ENCODE results near the gene ASXL2.
A peak's percentile ranks its signal among the peaks of the same experiment; 100 is the strongest.
"Not testable (repeated sequence)": the region's sequence is repeated elsewhere in the genome, so short reads cannot be mapped to it uniquely, and the experiment has no call there.

ASXL2 gene

DNA sequence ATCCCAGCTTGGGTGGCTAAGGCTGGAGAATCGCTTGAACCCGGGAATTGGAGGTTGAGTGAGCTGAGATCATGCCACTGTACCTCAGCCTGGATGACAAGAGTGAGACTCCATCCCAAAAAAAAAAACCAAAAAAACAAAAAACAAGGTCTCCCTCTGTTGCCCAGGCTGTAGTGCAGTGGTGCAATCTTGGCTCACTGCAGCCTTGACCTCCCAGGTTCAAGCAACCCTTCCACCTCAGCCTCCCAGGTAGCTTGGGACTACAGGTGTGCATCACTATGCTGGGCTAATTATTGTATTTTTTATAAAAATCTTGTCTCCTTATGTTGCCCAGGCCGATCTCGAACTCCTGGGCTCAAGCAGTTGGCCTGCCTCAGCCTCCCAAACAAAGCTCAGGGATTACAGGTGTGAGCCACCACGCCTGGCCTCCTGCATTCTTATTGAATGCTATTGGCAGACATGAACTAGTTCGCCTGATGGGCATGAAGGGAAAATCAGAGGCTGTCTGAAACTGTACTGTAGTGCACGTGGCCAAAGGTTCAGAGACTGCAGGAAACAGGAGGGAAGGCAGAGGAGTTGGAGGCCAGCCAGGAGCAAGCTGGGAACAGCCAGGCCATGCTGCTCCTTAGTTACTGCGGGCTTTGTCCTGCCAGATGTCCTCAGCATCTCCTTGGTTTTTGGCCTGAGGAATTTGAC is 16.0 kb upstream of the ASXL2 start:
- DNase-seq (ENCODE audit: low read depth, low spot score), result no peak

DNA sequence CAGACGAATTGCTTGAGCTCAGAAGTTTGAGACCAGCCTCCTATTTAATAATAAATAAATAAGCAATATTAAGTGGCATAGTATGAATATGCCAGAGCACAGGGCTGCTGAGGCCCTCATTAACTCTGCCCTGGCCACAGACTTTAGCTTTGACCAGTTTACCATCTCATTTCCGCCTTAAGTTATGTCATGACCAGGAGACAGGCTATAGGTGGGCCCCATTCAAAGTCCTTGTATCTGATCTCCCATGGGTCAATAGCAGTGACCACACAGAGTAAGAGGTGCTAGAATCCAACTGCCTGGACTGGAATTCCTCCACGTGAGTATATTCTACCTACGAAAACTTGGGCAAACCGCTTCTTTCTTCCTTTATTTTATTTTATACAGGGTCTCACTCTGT is 13.4 kb upstream of the ASXL2 start:
- no peak for DNase-seq (ENCODE audit: low read depth, low spot score)

DNA sequence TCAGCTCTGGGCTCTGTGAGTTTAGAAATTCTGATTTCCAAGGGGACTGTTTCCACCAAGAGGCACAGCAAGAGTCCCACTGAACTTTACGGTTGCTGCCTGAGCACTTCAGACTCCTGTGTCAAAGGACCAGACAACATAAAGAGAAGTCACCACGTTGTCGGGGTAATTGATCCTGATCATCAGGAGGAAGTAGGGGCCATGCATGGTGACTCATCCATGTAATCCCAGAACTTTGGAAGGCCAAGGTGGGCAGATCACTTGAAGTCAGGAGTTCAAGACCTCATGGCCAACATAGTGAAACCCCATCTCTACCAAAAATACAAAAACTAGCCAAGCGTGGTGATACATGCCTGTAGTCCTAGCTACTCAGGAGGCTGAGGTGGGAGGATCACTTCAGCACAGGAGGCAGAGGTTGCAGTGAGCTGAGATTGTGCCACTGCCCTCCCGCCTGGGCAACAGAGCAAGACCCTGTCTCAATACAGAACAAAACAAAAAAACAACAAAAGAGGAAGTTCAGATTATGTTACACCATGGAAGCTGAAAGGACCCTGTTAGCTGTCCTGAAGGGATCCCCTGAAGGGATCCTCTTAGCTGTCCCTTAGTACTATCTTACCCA is 9.4 kb upstream of the ASXL2 start:
- DNase-seq (ENCODE audit: low read depth, low spot score), result no peak

DNA sequence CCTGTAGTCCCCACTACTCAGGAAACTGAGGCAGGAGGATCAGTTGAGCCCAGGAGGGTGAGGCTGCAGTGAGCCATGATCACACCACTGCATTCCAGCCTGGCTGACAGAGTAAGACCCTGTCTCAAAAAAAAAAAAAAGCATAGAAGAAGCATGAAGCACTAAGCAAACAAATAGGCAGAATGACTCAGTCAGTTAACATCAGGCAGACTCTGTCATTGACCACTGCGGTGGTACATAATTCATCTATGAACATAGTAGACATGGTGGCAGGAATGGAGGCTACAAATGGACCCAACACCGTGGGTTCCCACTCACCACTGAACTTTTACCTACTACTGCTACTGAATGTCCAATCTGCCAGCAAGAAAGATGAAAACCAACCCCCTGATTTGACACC is 7.6 kb upstream of the ASXL2 start:
- no peak for DNase-seq (ENCODE audit: low read depth, low spot score)

DNA sequence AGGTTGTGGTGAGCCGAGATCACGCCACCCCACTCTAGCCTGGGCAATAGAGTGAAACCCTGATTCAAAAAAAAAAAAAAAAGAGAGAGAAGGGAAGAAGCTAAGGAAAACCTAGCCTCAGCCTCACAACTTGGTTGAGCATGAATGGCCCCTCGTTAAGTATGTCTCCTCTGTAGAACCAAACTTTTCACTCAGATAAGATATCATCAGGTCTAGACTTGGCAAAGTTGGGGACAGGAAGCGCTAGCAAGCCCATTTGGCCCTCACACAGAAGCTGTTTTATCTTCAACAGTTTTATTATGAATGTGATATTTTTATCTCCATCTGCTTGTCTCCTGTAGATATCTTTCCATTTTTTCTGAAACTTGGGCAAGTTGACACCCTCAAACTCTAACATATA is 3.5 kb upstream of the ASXL2 start:
- no peak for DNase-seq (ENCODE audit: low read depth, low spot score)

DNA sequence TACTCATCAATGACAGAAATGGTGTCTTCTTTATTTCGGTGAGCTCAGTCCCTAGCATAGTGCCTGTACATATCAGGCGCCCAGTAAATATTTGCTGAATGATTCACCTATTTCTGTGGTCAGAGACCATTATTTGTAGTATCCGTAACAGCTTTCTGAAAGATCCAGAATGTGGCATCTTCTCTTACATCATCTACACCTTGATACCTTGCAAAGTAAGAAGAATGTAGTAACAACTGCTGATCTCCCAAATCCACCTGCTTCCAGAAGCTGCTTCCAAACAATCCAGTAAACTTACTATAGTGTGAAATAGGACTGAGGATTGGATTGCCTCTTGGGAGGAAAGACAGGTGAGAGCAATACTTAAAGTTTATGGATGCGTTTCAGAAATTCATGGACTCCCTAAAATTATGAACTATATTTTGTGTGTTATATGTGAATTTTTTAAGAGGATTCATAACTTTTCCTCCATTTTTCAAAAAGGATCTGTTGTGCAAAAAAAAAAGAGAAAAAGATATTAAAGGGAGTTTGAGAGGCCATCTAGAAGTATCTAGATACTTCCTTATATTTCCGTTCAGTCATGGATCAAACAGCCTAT is 945 bp upstream of the ASXL2 start:
- no peak for DNase-seq (ENCODE audit: low read depth, low spot score)

DNA sequence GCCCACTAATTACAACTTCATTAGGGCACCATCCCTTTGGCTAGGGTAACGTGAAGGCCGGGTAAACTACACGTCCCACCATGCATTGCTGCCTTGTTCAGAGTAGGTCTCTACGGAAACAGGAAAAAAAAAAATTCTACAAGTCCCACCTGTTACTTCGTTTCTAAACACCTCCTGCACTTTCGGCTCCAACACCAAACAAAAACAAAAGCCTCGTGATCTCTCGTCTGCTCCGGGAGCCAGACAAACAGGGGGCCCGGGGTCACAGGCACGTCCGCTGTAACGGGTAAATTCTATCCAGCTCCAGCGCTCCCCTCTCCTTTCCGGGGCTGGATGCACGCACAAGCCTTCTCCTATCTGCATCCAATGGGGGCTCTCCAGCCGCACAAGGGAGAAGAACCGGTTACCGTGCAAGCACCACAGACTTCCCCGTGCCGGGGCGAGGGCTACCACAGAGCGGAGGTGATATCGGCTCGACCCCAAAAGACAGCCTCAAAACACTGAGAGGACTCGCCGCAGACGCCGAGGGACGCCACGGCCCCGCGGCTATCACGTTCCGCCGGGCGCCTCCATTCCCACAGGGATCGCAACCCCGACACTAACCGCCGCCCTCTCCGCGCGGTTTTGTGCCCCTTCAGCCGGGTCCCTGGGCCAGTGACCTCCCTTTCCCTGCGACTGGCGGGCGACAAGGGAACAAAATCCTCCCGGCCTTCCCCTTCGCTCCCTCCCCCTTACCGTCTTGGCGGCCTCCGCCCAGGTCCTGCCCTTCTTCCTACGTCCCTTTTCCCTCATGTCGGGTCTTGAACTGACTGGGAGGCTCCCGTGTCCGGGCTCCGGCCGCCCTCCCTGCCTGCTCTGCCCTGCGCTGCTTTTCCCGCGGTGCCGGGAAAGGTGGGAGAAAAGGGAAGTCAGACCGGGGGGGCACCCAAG is 591 bp downstream of the ASXL2 start:
- peak; percentile 1 for DNase-seq (ENCODE audit: low read depth, low spot score)

DNA sequence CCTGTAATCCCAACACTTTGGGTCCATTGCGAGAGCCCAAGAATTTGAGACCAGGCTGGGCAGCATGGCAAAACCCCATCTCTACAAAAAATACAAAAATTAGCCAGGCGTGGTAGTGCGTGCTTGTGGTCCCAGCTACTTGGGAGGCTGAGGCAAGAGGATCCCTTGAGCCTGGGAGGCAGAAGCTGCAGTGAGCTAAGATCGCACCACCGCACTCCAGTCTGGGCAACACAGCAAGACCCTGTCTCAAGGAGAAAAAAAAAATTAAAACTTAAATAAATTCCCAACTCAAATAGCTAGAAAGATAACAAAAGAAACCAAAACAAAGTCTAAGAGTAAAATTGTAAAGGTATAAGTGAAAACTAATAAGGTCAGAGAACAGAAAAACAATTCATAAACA is 6.2 kb downstream of the ASXL2 start:
- DNase-seq (ENCODE audit: low read depth, low spot score), result no peak

DNA sequence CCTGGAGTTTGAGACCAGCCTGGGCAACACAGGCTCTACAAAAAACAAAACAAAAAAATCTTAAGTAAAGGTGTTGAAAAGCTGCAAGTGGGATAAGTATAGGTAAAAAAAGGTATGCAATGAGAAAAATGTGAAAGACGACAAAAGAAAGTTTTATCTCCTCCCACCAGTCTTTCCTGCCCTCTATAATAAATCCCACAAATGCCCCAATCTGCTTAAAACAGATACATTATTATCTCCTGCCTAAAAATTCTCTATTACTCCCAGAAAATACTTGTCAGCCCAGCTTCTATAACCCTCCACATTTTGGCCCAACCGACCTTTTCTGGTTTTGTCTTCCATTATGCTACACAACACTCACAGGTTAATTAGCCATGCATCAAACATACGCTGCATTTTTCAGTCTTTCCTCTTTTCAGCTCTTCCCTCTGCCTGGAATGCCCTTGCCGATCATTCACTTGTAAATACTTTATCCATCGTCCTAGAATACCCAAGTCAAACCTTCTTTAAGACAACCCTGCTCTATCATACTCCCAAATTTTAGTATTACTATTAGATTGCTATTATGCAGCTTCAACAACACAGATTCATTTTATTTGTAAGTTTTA is 10.8 kb downstream of the ASXL2 start:
- no peak for DNase-seq (ENCODE audit: low read depth, low spot score)

DNA sequence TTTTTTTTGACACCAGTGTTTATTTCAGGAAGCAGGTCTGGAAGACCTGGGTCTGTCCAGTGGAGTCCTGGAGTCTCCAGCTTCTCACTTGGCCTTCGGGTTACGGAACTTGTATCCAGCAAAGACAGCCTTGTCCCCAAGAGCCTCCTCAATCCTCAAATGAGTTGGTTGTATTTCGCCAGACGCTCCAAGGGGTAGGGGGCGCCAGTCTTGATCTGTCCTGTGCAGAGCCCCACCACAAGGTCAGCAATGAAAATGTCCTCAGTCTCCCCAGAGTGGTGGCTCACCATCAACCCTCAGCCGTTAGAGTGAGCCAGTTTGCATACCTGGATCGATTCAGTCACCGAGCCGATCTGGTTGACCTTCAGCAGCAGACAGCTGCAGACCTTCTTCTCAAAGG is 21.9 kb downstream of the ASXL2 start:
- DNase-seq (ENCODE audit: low read depth, low spot score), result no peak

DNA sequence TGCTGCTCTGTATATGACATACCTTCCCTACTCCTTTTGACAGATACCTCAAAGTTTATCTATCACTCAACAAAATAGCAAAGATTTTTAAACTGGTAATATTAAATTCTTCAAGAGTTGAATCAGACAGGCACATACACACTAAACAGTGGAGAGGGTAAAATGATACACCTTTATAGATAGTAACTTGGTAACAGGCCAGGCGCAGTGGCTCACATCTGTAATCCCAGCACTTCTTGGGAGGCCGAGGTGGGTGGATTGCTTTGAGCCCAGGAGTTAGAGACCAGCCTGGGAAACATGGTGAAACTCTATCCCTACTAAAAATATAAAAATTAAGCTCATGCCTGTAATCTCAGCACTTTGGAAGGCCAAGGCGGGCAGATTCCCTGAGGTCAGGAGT is 23.2 kb downstream of the ASXL2 start:
- DNase-seq (ENCODE audit: low read depth, low spot score), result no peak

DNA sequence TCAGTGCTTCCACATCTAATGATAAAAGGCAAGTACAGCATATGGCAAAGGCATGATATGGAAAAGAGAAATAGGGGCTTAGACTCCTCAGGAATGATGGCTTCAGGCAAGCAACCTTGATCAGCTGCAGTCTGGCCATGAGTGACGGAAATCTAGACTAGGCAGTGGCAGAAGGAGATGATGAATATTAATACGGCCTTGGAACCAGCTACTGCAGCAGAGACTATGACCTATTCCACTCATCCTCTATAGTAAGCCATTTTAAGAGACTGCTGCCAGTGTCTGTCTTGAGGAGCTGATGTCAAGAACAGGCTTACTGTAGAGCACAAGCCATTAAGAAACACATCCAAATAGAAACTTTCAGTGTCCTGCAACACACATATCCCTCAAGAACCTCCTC is 23.7 kb downstream of the ASXL2 start:
- DNase-seq (ENCODE audit: low read depth, low spot score), result no peak

DNA sequence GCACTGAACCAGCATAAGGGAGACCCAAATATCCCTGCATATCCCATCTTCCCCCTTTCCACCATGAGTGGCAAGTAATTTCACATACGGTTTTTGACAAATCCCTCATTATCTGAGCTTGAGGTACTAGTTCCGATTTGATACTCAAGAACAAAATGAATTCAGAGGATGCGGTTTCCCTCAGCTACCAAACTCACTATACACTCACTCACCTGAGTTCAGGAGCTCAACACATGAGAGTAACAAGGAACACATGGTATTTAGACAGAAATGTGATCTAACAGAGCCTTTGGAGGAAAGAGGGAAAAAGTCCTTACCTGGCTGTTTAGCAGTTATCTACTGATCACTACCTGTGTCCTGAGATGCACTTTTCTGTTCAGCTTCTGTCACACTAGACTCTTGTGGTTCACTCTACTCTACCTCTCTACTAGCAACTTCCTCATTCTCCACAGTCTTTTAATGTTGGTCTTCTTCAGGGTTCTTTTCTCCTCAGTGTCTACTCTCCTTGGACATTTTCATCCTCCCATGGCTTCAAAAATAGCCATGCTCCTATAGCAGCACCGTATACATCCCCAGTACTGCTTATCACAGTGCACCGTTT is 25.1 kb downstream of the ASXL2 start:
- no peak for DNase-seq (ENCODE audit: low read depth, low spot score)

DNA sequence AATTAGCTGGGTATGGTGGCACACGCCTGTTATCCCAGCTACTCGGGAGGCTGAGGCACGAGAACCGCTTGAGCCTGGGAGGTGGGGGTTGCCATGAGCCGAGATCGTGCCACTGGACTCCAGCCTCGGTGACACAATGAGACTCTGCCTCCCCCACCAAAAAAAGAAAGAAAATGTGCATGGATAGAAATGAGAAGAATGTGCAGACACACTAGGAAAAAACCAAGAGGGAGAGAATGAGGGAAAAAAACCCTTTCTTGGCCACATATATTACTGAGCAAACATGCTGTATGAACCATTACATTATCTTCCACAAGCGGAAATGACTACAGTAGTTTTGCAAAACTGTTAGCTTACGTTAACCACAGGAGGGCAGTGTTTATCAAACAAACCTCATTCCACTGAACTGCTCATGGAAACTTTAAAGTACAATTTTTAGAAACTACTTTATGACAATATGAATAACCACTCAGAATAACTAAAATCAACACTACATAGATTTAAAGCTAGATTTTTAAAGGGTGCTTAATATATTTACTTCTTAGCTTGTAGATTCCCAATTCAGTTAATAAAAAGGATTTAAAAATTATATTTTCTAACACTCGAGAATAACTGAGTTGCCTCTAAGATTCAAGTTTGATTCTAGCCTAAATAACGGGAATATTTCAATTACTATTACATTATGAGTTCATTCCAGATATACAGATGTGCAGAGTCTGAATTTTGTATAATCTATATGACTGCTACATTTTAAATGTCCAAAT is 26.4 kb downstream of the ASXL2 start:
- no peak for DNase-seq (ENCODE audit: low read depth, low spot score)

DNA sequence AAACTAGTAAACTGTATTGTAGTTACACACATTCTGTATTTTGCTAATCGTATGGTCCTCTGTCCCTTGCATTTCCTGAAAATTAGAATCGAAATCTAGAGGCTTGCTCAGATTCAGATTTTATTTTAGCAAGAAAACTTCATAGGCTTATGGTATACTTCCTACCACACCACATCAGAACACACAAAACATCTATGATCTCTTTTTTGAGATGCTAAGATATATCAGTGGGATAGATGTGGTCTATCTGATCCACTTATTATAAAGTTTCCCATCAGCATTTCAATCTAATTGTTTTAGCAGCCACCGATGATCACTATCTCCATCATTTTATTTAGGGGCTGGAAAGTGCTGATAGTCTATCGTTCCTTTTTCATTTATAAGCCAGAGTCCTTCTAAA is 27.9 kb downstream of the ASXL2 start:
- DNase-seq (ENCODE audit: low read depth, low spot score), result not testable (repeated sequence)

DNA sequence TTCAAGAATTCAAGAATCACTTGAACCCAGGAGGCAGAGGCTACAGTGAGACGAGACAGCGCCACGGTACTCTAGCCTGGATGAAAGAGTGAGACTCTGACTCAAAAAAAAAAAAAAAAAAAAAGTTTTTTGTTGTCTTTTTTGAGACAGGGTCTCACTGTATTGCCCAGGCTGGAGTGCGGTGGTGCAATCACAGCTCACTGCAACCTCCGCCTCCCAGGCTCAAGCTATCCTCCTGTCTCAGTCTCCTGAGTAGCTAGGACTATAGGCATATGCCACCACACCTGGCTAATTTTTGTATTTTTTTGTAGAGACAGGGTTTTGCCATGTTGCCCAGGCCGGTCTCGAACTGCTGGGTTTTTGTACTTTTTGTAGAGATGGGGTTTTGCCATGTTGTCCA is 28.9 kb downstream of the ASXL2 start:
- DNase-seq (ENCODE audit: low read depth, low spot score), result not testable (repeated sequence)

DNA sequence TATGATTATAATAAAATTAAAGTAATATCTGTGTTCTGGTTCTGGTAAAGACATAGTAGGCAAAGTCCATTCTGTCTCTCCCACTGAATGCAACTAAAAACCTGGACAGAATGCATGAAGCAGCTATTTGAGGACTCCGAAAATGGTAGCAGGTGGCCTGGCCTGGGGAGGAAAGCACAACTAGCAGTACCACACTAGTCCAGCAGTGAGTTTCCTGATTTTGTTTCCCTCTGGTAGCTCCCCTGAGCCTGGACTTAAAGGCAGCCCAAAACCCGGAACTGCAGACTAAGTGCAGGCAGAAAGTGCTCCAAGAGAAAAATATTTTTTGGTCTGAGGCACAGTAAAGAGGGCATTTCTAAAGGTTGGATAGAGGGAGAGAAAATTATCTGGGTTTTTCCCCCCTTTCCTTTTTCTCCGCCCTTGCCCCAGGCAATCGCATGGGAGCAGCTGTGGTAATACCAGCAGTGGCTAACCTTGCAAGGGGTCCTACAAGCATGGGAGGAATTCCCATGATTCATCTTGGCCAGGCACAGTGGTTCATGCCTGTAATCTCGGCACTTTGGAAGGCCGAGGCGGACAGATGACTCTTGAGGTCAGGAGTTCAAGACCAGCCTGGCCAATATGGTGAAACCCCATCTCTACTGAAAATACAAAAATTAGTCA is 32.3 kb downstream of the ASXL2 start:
- no peak for DNase-seq (ENCODE audit: low read depth, low spot score)

DNA sequence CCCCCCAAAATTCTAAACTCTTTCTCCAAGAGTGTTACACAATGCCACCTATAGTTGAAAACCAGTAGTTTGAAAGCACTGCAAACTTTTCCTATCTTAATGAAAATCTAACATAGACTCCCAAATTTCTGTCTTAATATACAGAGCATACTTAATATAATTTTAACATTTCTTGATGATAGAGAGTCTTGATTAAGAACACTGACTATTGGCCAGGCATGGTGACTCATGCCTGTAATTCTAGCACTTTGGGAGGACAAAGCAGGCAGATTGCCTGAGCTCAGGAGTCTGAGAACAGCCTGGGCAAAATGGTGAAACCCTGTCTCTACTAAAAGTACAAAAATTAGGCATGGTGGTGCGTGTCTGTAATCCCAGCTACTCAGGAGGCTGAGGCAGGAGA is 34.2 kb downstream of the ASXL2 start:
- DNase-seq (ENCODE audit: low read depth, low spot score), result no peak

DNA sequence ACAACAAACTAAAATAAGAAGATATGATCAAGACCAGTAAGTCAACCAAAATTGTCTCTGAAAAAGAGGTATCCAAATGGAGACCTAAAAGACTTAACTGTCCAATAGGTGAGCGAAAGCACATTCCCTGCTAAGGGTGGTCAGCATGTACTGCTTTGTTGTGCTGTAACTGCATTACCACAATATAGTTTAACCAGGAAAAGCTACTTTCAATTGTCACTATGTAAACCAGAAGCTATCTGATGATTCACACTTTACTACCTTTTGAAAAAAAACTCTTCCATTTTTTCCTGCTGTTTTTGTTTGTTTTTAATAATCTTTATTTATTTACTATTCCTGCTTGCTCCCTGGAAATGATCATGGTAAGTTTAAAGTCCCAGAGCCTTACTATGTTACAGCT is 36.1 kb downstream of the ASXL2 start:
- no peak for DNase-seq (ENCODE audit: low read depth, low spot score)

DNA sequence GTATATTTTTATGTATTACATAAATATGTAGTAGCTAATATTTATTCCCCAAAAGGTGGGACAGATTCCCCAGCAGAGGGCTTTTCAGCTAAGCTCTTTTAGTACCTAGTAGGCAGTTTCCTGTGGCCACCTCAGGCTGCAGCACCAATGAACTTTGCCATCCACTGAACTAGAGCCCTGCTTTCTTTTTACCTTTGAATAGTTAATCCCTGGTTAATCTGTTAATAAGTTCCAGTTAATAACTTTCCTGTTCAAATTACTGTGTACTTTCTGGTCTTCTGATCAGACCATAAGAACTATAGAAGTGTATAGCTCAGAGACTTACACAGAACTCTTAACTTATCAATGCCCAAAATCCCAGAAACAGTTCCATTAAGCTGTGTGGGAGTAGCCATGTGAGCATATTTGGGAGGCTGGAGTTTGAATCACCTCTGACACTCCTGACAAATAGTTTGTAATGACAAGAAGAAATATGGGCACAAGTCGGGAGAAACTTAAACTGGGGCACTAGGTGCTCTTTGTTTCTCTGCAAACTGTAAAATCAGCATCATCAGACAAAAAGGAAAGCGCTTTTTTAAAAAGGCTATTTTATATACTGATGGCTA is 40.0 kb downstream of the ASXL2 start:
- DNase-seq (ENCODE audit: low read depth, low spot score), result no peak
